ENCODE results near the gene UBFD1.
"Not testable (repeated sequence)": the region's sequence is repeated elsewhere in the genome, so short reads cannot be mapped to it uniquely, and the experiment has no call there.

The UBFD1 gene

DNA sequence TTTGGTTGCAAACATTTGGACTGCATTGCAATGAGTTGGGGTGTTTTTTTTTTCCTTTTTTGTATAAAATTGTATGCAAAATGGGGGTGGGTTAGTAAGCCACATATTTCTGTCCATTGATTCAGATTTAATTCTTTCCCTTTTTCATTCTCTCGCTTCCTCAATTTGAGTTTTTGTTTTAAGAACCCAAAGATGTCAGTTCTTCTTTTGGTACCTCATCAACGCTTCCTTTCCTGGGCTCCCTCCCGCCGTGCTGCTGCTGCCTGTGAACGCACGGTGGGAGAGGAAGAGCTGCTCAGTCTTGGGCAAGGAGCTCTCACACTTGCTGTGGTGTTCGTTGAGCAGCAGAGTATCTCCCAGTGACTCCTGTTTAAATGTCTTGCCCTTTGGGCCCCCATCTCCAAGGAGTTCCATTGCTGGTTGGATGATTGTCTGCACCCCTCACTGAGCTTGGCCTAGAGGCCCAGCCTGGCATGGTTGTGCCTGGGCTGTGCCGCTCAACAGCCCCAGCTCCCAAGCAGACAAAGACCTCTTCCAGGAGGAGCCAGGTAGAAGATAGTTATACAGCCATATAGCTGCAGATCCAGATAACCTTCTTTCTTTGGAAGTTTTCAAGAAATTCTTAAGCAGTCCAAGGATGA is 13.6 kb downstream of the UBFD1 start:
- no peak for DNase-seq

DNA sequence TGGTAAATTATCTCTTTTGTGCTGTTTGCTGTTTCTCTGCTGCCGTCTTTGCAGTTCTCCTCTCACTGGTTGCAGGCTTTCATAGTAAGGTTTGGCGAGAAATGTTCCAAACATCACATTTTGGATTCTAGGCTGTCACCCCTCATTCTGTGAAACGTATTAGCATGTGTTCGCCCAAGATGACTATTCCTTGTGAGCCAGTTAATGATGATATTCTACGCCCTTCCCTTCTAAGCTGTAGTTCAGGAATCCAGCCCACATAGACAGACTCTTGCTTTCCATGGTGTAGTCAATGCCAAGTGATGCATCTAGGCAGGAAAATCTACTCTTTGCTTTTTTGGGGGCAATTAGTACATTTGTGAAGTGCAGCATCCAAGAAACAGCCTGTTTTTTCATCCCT is 14.4 kb downstream of the UBFD1 start:
- no peak for DNase-seq

DNA sequence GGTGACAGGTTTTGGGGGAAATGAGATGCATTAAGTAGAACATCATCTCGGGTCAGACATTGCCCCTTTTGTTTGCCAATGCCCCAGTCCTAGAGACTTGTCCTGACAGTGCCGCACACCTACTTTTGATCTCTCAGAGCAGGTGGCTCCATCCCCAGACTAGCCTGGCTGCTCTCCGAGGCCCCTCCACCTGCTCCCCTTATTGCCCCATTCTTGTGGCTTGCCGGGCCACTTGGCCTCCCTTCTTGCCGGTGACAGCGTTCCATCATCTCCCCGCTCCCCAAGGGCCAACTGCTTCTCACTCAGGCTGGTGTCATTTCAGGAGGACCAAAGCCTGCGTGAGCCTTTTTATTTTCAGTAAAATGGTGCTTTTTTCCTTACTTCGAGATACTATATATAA is 14.9 kb downstream of the UBFD1 start:
- DNase-seq, result no peak

DNA sequence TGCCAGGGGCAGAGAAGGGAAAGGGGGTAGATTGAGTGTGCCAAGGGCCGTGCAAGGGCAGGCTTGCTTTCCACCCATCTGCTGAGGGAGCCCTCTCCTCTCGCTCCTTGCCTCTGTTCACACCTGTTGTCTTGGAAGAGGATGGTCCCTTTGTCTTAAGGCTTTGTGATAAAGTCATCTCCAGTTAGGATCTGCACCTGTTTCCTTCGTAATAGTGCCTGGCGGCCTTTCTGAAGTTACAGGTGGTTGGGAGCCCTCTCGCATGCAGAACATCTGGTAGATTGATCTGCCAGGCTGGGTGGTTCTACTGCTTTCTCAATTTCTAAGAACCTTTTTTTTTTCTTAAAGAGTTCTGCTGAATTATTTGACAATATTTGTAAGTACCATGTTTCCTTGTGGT is 16.3 kb downstream of the UBFD1 start:
- no peak for DNase-seq

DNA sequence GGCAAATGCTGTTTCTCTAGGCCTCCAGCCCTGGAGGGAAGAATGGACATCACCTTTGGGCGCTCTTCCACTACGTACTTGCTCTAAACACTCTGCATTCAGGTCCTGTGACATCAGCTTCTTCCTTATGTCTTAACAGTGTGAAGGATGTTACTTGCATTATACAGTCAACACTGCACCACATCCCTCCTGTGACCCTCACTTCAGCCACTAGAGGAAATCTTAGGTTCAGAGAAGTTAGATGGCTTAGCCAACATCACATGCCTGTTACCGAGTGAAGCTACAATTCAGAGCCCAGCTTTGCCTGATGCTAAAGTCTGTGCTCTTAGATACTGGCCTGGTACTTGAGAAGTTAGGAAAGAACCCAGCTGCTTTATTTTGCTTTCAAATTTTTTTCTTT is 18.3 kb downstream of the UBFD1 start:
- no peak for DNase-seq

DNA sequence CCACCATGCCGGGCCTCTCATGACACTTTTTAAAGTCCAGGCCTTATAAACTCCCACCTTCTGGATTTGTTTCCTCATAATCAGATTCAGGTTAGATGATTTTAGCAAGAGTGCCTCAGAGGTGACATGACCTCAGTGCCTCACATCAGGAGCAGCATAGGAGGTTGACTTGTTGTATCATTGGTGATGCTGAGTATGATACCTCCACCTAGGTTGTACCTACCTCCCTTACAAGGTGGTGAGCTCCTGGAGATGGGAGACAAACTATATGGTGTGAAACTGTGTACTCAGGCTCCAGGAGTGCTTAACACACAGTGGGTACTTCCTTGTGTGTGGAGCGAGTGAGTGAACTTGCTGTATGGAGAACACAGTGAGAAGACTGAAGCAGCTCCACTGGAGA is 20.0 kb downstream of the UBFD1 start:
- no peak for DNase-seq

DNA sequence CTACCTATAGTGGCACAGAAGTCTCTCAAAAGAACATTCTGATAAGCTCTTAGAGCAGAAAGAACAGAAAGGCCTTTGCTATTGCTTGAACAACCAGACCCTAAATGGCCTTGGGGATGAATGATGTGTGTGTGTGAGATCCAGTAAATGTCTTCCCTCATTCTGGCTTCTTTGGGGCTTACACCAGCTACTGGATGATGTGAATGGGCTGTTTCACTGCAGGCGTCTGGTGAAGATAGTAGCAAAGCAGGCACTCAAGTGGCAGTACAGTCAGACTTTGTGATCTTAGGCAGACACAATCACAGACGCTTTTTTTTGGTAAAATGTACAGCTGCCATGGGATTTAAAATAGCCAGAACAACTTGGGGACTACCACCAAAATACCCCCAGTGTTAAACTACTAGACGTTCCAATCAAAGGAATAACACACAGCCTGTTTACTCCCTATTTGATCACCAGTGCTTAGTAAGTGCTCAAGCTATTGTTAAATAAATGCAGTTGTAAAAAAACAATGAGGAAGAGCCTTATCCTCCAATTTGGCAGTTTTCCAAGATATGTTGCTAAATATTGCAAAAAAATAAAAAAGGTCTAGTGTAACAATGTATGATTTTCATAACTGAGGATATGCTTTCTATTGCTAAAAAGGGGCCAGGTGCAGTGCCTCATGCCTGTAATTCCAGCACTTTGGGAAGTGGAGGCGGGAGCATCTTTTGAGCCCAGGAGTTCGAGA is 20.7 kb downstream of the UBFD1 start:
- DNase-seq, result no peak

DNA sequence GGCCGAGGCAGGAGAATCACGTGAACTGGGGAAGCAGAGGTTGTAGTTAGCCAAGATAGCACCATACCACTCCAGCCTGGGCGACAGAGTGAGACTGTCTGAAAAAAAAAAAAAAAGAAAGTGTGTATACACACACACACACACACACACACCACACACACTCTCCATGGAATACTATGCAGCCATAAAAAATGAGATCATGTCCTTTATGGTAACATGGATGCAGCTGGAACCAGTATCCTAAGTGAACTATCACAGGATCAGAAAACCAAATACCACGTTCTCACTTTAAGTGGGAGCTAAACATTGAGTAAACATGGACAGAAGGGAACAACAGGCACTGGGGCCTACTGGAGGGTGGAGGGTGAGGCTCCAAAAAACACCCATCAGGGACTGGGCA is 21.8 kb downstream of the UBFD1 start:
- DNase-seq, result no peak

DNA sequence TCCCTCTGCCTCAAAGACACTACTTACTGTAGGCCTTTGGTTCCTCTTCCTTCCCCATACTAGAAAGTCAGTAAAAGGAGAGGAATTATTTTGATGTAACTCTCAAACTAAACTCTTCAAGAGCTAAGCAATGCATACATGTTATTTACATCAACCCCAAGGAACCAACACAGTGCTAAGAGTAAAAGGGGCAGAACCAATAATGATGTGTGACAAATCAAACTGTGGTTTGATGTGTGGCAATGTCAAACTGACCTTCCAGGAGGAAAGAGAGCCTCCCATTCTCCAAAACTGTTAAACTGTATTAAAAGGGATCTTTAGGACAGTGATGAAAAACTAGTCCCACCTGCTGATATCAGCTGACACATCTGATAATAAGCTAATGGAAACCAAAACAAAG is 22.9 kb downstream of the UBFD1 start:
- no peak for DNase-seq

DNA sequence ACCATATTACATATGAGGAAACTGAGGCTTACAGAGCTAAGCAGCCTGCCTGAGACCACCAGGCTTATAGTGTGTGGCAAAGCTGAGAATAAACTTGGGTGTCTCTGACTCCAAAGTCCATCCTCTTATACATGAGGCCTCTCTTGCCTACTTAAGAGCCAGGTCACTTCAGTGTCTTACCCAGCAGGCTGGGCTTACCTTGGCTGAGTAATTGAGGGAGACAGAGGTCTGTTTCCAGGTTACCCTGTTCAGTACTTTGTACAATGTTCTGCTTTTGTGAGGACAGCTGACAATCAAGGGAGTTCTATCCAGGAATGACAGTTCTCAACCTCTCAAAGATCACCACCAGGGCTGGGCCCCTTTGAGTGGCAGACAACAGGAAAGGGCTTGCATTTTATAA is 24.2 kb downstream of the UBFD1 start:
- no peak for DNase-seq

DNA sequence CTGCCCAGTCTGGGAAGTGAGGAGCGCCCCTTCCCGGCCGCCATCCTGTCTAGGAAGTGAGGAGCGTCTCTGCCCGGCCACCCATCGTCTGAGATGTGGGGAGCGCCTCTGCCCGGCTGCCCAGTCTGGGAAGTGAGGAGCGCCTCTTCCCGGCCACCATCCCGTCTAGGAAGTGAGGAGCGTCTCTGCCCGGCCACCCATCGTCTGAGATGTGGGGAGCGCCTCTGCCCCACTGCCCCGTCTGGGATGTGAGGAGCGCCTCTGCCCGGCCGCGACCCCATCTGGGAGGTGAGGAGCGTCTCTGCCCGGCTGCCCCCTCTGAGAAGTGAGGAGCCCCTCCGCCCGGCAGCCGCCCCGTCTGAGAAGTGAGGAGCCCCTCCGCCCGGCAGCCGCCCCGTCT is 25.7 kb downstream of the UBFD1 start:
- not testable (repeated sequence) for DNase-seq

DNA sequence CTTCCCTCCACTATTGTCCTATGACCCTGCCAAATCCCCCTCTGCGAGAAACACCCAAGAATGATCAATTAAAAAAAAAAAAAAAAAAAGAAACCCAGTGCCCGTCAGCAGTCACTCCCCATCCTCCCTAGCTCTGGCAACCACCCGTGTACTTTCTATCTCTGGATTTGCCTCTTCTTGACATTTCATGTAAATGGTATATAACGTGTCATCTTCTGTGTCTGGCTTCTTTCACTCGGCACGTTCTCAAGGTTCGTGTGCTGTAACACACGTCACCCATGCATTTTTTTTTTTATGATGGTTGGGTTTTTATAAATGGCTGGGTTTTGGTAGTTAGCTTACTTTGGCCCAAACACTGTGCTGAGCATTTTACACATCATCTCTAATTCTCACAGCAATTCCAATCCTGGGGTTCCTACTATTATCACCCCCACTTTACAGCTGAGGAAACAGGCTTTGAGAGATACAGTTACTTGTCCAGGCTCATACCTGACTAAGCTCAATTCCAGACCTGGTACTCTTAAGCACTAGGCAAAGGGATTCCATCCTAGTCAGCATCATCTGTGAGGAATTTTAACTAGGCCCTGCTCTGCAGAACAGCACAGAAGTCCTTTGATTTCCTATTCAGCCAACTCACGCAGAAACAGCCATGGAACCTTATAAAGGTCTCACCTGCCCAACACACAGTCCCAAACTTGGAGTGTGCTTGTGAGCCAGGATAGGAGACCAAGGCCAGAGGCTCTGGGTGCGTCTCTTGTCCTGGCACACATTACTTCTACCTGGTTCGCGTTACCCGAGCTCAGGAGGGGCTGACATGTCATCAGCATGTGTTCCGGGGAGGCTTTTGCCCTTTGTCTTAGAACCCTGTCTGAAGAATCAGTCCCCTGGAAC is 26.9 kb downstream of the UBFD1 start:
- no peak for DNase-seq

DNA sequence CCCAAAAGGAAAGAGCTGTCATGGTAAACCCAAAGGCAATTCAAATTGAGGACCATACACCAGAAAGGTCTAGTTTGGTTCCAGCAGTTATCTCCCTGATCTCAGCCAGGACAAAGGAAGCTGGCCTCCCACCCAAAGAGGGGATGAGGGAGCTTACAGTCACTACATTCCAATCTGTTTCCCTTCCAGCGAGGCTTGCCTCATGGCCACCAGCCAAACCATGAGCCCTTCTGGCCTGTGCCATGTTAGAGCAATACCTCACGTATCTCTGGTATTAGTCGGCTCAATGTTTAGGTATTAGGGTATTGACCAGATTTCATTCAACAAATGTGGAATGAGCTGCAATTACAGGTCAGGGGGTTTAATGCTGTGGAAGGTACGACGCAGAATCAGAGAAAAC is 30.2 kb downstream of the UBFD1 start:
- DNase-seq, result no peak

DNA sequence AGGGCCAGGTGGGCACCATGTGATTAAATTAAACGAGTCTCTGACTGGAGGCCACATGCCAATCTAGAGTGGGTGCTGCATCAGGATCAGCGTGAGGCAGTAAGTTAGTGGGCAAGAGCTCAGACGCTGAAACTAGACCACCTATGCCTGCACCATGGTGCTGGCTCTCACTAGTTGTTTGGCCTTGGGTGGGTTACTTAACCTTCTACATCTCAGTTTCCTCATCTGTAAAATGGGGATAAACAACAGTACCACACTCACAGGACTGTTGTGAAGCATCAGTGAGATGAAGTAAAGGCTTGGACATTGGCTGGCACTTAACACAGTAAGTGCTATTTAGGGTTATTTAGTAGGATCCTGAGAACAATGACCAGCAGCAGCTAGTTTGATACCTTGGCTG is 32.7 kb downstream of the UBFD1 start:
- no peak for DNase-seq

DNA sequence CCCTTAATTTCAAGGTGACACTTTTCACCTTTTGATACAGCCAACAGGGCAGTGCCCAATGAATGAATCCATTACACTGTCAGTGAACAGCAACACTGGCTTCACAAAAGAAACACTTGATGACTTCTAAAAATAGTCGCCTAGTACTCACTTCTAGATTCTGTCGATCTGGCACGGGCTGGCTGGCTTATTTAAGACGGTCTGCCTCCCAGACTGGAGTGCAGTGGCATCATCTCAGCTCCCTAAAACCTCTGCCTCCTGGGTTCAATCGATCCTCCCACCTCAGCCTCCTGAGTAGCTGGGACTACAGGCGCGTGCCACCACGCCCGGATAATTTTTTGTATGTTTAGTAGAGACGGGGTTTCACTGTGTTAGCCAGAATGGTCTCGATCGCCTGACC is 36.7 kb downstream of the UBFD1 start:
- DNase-seq, result no peak

DNA sequence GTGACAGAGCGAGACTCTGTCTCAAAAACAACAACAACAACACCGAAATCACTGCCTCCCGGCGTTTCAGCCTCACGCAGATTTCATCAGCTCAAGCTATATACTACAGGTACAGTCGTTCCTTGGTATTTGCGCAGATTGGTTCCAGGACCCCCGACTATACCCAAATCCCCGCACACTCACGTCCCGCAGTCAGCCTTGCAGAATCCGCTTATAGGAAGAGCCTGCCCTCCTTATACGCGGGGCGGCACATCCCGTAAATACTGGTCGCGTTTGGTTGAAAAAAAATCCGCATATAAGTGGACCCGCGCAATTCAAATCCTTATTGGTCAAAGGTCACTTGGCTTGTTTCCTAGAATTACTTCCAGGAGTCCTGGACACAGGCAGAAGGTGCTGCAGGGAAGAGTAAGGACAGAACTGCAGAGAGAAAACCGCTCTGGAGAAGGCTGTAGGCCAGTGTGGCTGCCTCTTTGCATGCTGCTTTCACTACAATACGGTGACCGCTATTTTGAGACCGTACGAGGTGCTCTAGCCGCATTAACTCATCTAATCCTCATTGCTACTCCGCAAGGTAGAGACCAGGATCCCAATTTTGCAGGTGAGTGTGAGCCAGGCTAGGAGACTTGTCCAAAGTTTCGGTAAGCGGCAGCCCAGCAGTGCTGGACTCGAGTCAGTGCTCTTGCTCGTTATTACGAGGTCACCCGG is 37.9 kb downstream of the UBFD1 start:
- no peak for DNase-seq

DNA sequence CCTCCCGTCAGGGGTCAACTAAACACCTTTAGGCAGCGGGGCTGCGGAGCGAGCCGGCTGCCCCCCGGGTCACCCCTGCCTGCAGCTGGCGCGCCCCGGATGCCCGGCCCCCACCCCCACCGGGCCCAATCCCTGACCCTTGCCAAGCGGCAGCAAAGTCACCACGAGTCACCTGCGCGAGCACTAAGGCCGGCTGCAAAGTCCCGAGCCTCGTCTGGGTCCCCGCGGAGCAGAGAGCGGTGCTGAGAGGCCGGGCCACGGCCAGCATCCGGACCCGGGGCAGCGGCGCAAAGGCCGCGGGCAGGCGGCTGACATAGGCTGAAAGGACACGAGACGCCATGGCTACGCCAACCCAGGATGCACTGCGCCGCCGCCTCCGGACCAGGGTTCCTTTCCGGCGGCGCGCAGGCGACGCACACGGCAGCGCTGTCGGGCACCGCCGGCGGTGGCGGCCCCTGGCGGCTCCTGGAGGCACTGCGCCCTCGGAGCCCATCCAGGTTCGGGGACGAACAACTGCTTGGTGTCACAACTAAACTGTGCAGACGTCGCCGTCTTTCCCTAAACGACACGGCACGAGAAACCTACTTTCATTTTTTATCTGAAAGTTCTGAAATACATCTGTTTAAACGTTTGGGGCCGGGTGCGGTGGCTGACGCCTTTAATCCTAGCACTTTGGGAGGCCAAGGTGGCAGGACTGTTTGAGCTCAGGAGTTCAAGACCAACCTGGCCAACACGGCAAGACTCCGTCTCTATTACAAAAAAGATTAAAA is 38.6 kb downstream of the UBFD1 start, which contains the start of gene NDUFAB1:
TSS of gene NDUFAB1 (minus strand) at position 366 of the 770 bp plus-strand sequence. CDS start at position 340, 26 bp downstream.
- DNase-seq, result peak; percentile 54

DNA sequence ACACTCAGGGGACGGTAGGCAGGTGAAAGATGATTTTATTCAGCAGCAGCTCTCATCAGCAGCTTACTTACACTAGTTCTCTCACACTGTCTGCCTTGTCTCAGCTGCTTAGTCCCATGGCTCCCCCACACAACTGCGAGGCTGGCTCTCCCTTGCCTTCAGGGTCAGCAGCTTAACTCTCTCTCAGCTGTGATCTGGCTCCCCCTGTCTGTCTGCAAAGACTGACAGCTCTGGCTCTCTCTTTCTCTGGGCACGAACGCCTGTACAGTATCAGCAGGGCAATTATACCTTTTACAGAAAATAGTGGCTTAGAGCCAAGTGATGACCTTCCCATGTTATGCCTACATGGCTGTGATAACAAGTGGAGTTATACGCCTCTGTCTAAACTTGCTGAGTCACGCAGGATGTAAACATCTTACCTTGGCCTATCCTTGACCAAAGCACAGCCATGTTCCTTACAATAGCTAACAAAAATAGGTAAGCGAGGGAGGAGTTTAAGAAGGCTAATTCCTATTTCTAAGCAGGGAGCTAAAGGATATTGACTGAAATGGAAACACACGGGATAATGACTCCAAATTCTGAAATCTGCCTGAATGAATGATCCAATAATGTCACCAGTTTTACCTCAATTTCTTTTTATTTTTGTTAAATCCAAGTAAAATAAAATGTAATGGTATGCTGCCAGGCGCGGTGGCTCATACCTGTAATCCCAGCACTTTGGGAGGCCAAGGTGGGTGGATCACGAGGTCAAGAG is 39.7 kb downstream of the UBFD1 start:
- peak; percentile 23 for DNase-seq

DNA sequence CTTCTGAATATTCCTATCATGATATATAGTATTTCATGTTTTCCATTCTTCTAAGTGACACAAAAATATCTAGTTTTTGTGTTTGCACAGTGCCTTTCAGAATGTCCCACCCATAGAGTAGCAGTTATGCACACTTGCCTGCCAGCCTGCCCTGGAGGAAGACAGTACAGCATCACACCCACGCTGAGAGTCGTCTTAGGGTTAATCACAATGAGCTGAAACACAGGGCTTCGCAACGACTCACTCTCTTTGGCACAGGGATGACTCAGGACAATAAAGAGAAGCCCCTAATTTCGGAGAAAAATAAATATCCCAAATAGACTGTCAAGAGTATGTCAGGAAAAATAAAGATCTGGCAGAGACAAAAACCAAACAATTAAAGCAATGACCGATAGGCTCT is 50.2 kb downstream of the UBFD1 start:
- DNase-seq, result no peak

DNA sequence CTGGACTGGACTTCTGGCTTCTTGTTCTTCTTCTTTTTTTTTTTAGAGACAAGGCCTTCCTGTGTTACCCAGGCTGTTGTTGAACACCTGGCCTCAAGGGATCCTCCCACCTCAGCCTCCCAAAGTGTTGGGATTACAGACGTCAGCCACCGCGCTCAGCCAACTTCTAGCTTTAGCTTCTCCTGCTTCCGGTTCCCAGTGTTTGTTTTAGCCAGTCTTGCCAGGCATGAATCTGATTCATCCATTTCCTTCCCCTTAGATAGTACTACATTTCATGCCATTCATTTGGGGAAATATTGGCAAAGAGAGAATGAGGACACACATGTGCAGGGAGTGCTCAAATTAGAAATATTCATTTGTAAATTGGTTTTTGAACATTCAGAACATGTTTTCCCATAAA is 50.7 kb downstream of the UBFD1 start:
- no peak for DNase-seq

DNA sequence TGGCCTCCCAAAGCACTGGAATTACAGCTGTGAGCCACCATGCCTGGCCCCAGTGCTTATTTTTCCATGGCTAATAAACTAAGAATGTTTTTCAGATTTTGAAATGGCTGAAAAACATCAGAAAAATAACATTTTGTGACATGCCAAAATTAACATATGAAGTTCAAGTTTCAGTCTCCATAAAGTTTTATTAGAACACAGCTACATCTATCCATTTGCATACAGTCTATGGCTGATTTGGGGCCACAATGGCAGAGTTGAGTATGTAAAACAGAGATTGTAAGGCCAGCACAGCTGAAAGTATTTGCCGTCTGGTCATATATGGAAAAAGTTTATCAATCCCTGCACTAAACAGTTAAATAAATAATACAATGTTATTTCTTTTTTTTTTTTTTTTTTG is 52.4 kb downstream of the UBFD1 start:
- DNase-seq, result no peak

DNA sequence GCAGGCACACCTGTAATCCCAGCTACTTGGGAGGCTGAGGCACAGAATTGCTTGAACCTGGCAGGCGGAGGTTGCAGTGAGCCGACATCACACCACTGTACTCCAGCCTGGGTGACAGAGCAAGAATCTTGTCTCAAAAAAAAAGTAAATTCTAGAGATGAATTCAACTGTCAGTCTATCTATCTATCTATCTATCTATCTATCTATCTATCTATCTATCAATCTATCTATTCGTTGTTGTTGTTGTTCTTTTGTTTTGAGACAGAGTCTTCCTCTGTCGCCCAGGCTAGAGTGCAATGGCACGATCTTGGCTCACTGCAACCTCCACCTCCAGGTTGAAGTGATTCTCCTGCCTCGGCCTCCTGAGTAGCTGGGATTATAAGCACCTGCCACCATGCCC is 53.4 kb downstream of the UBFD1 start:
- DNase-seq, result not testable (repeated sequence)
